Measurements from ENCODE around the gene AGAP1.

The AGAP1 gene

GRCh38 chr2:235712176-235712575 lies 218.3 kb downstream of the AGAP1 start:
- no peak for DNase-seq (ENCODE audit: low read depth)

GRCh38 chr2:235713189-235713588 lies 219.3 kb downstream of the AGAP1 start:
- no peak for DNase-seq (ENCODE audit: low read depth)

GRCh38 chr2:235715601-235716000 lies 221.8 kb downstream of the AGAP1 start:
- no peak for DNase-seq (ENCODE audit: low read depth)

- no peak for DNase-seq (ENCODE audit: low read depth)
Measured at GRCh38 chr2:235716875-235717496, 223.1 kb downstream of the AGAP1 start.

GRCh38 chr2:235719146-235719942 lies 225.5 kb downstream of the AGAP1 start:
- no peak for DNase-seq (ENCODE audit: low read depth)

- no peak for DNase-seq (ENCODE audit: low read depth)
Measured at GRCh38 chr2:235721625-235722024, 227.8 kb downstream of the AGAP1 start.

GRCh38 chr2:235722869-235723268 lies 229.0 kb downstream of the AGAP1 start:
- DNase-seq (ENCODE audit: low read depth), result no peak

GRCh38 chr2:235723371-235723770 lies 229.5 kb downstream of the AGAP1 start:
- DNase-seq (ENCODE audit: low read depth), result no peak

- DNase-seq (ENCODE audit: low read depth), result no peak
Measured at GRCh38 chr2:235723811-235724465, 230.1 kb downstream of the AGAP1 start.

GRCh38 chr2:235725016-235725489 lies 231.2 kb downstream of the AGAP1 start:
- DNase-seq (ENCODE audit: low read depth), result no peak

- no peak for DNase-seq (ENCODE audit: low read depth)
Measured at GRCh38 chr2:235725841-235726240, 232.0 kb downstream of the AGAP1 start.

- DNase-seq (ENCODE audit: low read depth), result no peak
Measured at GRCh38 chr2:235726554-235726953, 232.7 kb downstream of the AGAP1 start.

- no peak for DNase-seq (ENCODE audit: low read depth)
Measured at GRCh38 chr2:235727174-235727573, 233.3 kb downstream of the AGAP1 start.

GRCh38 chr2:235727891-235728799 lies 234.3 kb downstream of the AGAP1 start:
- no peak for DNase-seq (ENCODE audit: low read depth)

GRCh38 chr2:235728800-235729556 lies 235.1 kb downstream of the AGAP1 start:
- DNase-seq (ENCODE audit: low read depth), result no peak

GRCh38 chr2:235729557-235729947 lies 235.7 kb downstream of the AGAP1 start:
- DNase-seq (ENCODE audit: low read depth), result no peak

- no peak for DNase-seq (ENCODE audit: low read depth)
Measured at GRCh38 chr2:235730115-235730514, 236.3 kb downstream of the AGAP1 start.

- DNase-seq (ENCODE audit: low read depth), result no peak
Measured at GRCh38 chr2:235733761-235734160, 239.9 kb downstream of the AGAP1 start.

- DNase-seq (ENCODE audit: low read depth), result no peak
Measured at GRCh38 chr2:235734168-235734567, 240.3 kb downstream of the AGAP1 start.

- no peak for DNase-seq (ENCODE audit: low read depth)
Measured at GRCh38 chr2:235734688-235735231, 240.9 kb downstream of the AGAP1 start.

GRCh38 chr2:235737396-235737795 lies 243.6 kb downstream of the AGAP1 start:
- no peak for DNase-seq (ENCODE audit: low read depth)

Data from stromal cell of bone marrow (primary cell).